GM20431 (cell line): ENCODE measurements around the gene SPATA31D1.

Source experiments
- in situ Hi-C: fragments of 300-500 bp; cut with MseI, MboI; formaldehyde crosslinking; loops from one replicate; pipeline ENCODE4 v1.15.0; 2020; ENCODE audit warnings: low sequenced_read_pairs; ENCODE audit not compliant: unreplicated experiment

The SPATA31D1 gene

GRCh38 chr9:82020331-82020730 lies 31.8 kb downstream of the SPATA31D1 start:
- in situ Hi-C loops = no loop called here

DNA sequence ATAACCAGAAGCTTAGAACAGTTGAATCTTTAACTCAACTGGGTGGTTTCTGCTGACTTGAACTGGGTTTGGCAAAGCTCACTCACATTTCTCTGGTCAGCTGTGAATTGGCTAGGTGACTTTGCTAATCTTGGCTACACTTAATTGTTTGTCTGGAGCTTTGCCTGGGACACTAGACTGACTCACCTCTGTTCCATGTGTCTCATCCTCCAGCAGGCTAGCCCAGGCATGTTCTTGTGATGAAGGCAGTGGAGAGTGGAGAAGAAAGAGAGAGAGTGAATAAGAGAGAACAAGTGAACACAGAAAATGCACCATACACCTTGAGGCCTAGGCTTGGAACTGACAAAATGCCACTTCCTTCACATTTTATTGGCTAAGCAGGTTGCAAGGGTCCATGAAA lies 32.6 kb downstream of the SPATA31D1 start:
- in situ Hi-C loops = no loop called here

GRCh38 chr9:82022121-82022520 lies 33.5 kb downstream of the SPATA31D1 start:
- in situ Hi-C loops = no loop called here

GRCh38 chr9:82024908-82025307 lies 36.3 kb downstream of the SPATA31D1 start:
- in situ Hi-C loops = no loop called here

- in situ Hi-C loops = no loop called here
These were observed 43.1 kb downstream of the SPATA31D1 start for GRCh38 chr9:82031538-82032280.

DNA sequence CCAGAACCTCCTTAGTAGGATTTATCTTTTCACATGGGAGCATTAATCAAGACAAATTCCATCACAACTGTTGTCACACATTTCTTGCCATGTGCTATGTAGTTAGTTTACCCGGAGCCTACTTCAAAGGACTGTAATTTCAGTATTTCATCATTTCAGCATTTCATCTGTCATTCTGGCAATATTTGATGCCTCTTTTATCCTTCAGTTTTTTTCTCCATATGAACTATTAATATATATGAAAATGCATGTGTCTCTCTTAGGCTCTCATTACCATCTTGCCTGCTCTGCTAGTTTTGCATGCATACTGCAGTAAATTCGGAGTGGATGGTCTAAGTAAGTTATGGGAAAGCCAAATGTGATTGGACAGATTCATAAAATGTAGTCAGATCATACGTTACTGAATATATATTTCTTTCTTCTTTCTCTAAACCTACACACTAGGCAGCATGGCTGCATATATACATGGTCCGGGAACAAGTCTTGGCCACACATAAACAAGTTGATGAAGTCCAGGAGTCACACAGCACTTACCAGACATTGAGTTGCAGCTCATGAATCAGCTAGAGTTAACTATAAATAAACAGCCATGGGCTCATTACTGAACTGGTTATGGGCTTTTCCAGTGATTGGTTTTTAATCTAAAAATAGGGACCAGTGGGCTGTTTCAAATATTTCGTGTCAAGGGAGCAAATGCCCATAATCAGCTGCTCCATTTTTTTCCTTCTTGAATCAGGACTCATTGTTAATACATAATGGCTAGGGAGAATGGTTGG lies 46.6 kb downstream of the SPATA31D1 start:
- in situ Hi-C loops = no loop called here

- in situ Hi-C loops = no loop called here
These were observed 47.5 kb downstream of the SPATA31D1 start for GRCh38 chr9:82036086-82036485.

DNA sequence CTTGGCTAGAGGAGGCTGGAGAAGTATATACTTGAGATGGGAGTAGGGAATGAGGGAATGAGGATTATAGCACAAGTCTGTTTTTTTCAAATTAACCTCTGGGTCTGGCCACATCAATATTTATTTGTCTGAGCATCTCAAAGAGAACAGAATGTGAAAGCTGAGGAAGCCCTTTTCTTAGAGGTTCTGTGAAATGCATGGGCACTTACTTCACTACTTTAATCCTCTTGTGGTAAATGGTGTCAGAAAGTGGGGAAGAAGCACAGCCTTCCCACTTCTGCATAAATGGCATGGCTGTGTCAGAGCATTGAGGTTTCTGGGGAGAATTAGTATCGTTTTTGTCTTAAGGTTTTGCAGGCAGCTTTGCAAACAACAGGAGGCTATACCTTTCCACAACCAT lies 48.6 kb downstream of the SPATA31D1 start:
- in situ Hi-C loops = no loop called here

DNA sequence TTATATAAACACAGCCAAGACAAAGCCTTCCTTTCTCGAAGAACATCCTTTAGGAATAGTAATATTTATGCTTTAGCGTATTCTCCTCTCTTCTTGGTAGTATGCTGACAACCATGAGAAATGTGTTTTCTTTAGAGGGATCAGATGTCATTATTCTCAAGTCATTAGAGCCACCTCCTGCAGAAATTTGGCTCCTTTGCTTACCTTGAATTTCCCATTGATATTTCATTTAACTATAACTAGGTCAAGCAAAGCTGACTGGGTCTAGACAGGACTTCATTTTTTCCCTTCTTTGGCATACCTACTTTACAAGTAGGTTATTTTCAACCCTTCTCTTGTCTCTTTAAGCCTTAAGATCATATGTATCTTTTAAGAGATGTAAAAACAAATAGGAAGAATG lies 50.3 kb downstream of the SPATA31D1 start:
- in situ Hi-C loops = no loop called here
